Hematopoietic multipotent progenitor cell treated with erythropoietin and hydrocortisone succinate and interleukin-3 and kit ligand, for 15 days (in vitro differentiated cells): ENCODE data around the gene PARP8.

ENCODE experiments used
- DNase-seq: peaks from one replicate; pipeline ENCODE4 v3.0.0-alpha.2; 2015; ENCODE audit warnings: low spot score

Gene PARP8

GRCh38 chr5:50846261-50846660 lies 179.8 kb downstream of the PARP8 start:
- DNase-seq, result no peak

DNA sequence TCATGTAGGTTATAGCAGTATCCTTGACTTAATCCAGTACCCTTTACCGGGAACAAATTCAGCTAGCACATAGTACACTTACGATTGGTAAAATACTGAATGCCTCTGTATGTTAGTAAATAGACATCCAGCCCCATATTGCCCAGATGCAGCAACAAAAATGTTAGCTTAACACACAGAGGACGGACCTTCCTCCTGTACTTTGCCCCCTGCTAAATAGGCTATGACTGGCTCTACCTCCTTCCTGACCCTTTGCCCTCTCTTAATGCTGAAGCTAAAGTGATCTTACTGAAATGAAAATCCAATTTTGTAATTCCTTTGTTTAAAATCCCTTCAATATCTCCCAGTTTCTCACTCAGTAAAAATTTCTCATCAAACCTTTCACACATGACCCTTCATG lies 183.1 kb downstream of the PARP8 start:
- DNase-seq, result no peak

- DNase-seq, result no peak
Measured at GRCh38 chr5:50853151-50853550, 186.7 kb downstream of the PARP8 start.

DNA sequence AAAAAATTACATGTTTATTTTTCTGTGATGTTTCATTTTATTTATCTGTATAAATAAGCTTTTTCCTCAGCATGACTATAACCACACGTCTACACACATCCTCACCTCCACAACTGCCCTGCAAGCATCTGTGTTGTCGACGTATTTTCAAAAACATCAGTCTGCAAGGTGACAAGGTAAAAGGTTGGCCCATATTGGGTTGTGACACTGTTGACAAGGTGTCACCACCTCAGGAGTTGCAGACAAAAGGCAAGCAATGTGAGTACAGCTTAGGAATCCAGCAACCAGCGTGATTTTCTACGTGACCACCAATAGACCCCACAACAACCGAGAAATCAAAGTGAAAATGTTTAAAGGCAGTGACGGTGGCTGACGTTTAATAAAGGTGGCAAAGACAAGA lies 187.6 kb downstream of the PARP8 start:
- no peak for DNase-seq

DNA sequence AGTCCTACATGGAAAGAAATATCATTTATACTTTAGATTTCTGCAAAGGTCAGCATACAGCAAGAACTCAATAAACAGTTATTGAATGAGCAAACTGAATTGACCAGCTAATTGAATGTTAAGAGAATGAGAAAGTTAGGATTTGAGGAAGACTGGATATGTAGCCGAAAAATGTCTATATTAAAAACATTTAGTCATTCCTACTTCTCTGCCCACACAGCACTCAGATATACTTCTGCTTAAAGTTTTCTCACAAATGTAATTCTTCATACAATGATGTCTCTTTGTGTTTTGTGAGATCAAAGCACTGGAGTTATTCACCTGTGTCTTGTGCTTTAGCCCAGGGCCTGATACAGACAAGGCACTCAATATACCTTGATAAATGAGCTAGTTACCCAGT lies 188.6 kb downstream of the PARP8 start:
- DNase-seq, result no peak

- DNase-seq, result no peak
Measured at GRCh38 chr5:50856401-50857119, 190.1 kb downstream of the PARP8 start.

DNA sequence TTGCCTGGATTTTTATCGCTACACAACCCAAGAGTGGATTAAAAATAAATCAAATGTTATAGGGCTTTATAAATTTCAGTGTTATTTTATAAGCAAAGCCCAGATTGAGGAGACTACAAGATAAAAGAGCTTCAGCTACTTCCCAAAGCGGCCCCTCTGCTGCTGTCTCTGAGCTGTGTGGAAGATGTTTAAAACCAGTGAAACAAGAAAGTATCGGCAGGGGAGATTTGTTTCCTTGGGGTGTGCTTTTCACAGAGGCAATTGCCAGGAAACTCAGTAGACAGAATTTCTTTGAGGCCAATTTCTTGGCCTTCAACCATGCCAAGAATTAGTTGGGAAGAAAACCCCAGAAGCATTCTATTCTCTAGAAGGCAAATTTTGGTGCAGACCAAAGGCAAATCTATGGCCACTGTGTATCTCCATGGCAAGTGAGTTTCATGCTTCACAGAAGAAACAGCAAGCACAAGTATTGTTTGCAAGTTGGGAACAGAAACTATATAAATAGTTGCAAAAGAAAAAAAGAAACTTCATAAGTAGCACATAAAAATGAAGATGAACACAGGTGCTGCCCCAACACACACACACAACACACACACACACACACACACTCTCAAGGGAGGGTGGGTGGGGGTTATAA lies 197.2 kb downstream of the PARP8 start:
- no peak for DNase-seq

DNA sequence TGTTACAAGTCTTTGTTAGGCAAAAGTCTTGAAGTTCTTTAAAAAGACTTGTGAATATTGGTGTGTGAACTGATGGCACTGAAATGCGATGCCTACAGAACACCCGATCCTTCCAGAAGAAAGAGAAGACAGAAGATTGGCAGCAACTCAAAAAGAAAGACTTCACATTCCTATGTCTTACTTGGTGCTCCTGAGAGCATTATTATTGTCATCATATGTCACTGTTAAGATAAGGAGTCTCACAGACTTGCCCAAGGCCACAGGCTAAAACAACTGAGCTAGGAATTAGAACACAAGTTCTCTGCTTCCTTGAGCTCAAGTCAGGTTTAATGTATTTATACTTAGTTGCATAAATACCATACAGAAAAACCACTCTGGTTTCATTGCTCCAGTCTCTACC lies 198.0 kb downstream of the PARP8 start:
- no peak for DNase-seq

GRCh38 chr5:50866415-50866814 lies 200.0 kb downstream of the PARP8 start:
- DNase-seq, result no peak

GRCh38 chr5:50867140-50867539 lies 200.7 kb downstream of the PARP8 start:
- no peak for DNase-seq

GRCh38 chr5:50873595-50874277 lies 207.3 kb downstream of the PARP8 start:
- DNase-seq, result no peak

DNA sequence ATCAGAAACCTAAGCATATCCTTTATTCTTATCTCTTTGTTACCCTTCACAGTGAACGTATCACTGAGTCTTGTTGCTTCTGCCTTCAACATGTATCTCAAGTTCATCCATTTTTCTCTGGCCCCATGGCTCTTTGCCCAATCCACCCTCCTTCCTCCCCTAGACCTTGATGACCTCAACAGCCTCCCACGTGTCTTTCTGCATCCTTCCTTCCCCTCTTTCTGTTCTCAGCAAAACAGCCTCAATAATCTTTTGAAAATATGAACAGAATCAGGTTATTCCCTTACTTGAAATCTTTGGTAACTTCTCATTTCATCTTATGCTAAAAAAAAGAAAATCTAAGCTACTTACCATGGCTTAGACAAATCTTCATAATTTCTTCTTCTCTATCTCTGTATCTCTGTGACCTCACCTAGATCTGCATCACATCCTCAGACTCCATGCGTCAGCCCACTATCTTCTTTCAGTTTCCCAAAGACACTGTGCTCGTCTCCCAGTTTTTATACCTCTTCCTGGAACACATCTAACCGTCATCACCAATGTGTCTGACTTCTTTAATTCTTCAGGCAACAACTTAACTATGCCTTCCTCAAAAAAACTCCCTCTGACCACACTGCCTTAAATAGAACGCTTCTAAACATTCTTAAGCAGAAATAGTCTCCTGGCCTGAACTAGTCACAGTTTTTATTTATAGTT lies 208.0 kb downstream of the PARP8 start:
- no peak for DNase-seq

DNA sequence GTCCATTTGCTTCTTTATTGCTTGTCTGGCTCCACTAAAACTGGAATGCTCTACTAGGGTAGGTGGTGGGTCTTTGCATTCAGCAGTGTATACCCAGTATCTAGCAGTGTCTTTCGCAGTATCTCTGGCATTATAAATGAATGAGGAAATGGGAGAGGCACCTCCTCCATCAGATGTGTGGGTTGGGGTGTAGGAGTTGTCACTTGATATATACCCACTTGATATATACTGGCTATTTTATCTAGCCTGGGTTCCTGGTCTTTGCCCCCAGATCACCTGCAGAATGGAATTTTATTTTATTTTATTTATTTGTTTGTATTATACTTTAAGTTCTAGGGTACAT lies 208.5 kb downstream of the PARP8 start:
- no peak for DNase-seq

- no peak for DNase-seq
Measured at GRCh38 chr5:50878470-50878869, 212.0 kb downstream of the PARP8 start.

- DNase-seq, result no peak
Measured at GRCh38 chr5:50881407-50881806, 215.0 kb downstream of the PARP8 start.

DNA sequence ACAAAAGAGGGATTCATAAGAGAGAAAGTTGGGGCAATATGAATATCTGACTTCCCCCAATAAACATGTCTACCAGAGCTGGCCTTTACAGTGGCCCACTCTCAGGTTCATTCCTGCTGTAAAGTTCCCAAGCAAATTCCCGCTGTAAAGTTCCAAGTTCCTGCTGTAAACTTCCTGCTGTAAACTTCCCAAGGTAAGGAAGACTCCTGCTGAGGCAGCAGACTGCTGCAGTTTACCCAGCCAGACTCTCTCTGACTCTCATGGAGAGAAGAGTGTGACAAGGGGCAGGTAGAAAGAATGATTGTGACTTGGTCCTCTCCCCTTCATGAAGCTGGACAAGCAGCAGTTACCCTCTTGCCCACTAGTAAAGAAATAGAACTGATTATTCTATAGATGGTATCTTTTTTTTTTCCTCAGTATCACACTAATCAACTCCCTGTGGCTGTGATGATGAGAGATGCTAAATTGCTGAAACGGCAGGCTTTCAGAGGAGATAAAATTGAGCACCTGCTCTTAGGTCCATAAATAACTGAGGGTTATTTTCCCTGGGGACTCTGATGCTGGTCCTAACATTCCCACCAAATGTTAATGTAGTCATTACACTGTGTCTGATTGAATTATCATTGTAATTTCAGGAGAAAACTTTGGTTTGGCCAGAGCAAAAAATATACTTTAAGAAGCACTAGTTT lies 220.4 kb downstream of the PARP8 start:
- no peak for DNase-seq

- no peak for DNase-seq
Measured at GRCh38 chr5:50887889-50888633, 221.6 kb downstream of the PARP8 start.

DNA sequence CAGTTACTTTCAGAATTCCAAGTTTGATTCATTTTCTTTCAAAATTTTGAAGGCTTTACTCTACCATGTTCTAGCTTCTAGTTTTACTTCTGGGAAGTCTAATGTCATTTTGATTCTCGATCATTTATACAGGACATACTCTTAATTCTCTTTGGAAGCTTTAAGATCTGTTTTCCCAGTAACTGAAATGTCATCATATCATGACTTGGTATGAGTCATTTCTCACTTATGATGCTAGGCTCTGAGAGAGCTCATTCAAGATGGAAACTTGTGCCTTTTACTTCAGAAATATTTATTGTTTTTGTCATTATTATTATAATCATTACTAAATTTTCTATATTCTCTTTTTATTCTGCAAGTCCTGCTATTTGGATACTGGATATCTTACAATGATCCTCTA lies 222.3 kb downstream of the PARP8 start:
- no peak for DNase-seq

- DNase-seq, result no peak
Measured at GRCh38 chr5:50889790-50890189, 223.4 kb downstream of the PARP8 start.
